NCI-H146 treated with DMSO at 0.1 percent for 48 hours (cell line): ENCODE results near the gene SRP68.

Experiments
- DNase-seq: peaks from one replicate; lab custom pipeline; 2025; ENCODE audit not compliant: unreplicated experiment; lab: John Stamatoyannopoulos, UW

Gene SRP68

GRCh38 chr17:76072148-76072858 lies at the start of gene SRP68:
TSS of gene SRP68 (minus strand) at chr17:76072517. CDS start at chr17:76072491, 26 bp downstream.
- DNase-seq = peak; percentile 83

- DNase-seq = no peak
Measured at GRCh38 chr17:76121932-76122430, 49.7 kb upstream of the SRP68 start.

GRCh38 chr17:76120658-76121008 lies 48.3 kb upstream of the SRP68 start:
- DNase-seq = no peak

GRCh38 chr17:76119409-76120371 lies 47.4 kb upstream of the SRP68 start:
- no peak for DNase-seq

- no peak for DNase-seq
Measured at GRCh38 chr17:76115138-76115754, 42.9 kb upstream of the SRP68 start.

- DNase-seq = no peak
Measured at GRCh38 chr17:76111956-76112355, 39.6 kb upstream of the SRP68 start.

DNA sequence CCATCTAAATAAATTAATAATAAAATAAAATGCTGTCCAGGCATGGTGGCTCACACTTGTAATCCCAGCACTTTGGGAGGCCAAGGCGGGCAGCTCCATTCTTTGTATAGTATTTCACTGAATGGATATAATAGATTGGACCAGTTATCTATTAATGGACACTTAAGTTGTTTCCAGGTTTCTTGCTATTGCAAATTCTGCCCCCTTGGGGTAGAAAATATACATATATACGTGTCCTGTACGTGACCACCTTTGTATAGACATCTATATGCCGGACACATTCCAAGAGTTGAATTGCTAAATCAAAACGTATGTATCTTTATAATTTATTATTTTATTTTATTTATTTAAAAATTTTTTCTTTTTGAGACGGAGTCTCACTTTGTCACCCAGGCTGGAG lies 35.2 kb upstream of the SRP68 start:
- no peak for DNase-seq

DNA sequence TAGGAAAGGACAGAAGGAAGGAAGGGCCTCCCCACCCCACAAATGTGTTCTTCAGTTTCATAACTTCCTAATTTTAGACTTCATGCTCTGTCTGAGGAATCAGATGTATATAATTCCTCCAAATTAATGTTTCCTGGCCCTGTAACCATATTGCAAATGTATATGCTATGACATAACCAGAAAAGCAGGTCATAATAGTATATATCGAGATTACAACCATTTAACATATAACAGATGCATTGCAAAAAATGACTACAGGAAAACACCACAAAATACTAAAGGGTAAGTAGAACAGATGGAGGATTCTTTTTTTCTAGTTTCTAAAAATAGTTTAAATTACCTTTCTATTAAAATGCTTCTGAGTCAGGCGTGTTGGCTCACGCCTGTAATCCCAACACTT lies 34.4 kb upstream of the SRP68 start:
- no peak for DNase-seq

- no peak for DNase-seq
Measured at GRCh38 chr17:76104896-76105231, 32.5 kb upstream of the SRP68 start.

GRCh38 chr17:76104140-76104895 lies 32.0 kb upstream of the SRP68 start:
- DNase-seq = no peak

DNA sequence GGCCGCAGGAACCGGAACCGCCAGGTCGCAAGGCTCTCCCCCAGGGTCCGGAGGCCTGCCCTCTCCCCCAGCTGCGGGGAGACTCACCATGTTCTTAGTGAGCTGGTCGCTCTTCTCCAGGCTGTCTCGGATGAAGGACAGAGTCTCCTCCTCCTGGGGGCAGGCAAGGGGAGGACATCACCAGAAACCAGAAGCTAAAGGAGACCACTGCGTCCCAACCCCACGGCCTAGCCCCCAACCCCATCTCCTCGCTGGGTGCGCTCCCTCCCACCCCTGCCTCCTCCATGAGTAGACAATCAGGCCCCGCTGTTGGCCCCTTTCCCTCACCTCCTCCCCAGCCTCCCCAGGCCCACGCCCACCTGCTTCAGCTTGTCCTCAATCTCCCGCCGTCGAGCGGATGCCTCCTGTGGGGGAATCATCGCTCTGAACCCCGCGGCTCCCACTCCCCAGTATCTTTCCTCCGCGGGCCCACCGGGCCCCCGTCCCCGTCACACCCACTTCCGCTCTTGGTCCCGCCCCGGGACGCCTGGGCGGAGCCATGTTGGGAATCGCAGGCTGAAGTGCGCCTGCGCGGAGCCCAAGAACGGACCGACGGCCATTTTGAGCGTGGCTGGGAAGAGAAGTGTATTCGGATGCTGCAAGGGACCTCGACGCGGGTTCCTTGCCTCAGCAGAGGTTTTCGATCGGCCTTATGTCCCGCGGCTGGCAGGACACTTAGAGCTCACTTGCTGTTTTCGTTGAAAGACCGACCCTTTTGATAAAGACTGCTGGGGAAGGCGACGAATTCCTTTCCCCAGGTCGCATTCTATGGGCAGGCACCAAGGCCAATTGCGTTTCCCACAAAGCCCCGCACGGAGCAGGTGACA lies 31.2 kb upstream of the SRP68 start, which contains the start of gene EXOC7:
Gene EXOC7 (minus strand): TSS at position 514 of the 866 bp plus-strand sequence. CDS start 95 bp downstream, at position 419.
- DNase-seq = peak; percentile 88

DNA sequence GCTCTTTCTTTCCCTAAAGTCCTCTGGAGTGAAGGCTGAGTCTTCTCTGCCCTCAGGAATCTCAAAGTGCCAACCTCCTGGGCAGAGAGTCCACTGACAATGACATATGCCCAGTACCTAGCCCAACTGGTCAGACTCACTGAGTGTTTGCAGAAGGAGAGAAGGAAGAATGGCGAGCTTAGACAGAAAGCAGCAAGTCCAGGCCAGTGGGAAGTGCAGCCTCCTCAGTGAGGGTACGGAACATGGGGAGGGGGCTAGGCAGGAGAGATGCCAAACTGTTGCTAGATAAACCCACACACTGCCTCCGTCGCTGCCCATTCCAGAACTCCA lies 30.6 kb upstream of the SRP68 start:
- no peak for DNase-seq

DNA sequence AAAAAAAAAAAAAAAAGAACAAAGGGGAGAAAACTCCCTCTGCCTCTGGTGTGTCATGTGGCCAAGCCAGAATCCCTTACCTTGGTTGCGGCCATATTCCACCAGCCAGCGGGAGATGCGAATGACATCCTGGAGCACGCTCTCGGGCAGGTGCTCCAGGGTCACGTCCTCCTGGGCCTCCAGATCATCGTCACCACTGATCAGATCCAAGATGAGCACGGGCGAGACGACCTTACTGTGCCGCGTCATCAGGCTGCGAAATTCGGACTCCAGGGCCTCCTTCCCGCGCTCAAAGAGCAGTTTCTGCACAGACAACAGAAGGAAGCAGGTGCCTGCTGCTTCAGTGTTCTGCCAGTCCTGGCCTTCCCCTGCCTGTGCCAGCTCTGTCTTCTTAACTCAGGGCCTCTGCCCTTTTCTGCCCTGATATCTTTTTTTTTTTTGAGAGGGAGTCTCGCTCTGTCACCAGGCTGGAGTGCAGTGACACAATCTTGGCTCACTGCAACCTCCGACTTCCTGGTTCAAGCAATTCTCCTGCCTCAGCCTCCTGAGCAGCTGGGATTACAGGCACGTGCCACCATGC lies 25.5 kb upstream of the SRP68 start:
- DNase-seq = no peak

- no peak for DNase-seq
Measured at GRCh38 chr17:76095943-76096342, 23.6 kb upstream of the SRP68 start.

DNA sequence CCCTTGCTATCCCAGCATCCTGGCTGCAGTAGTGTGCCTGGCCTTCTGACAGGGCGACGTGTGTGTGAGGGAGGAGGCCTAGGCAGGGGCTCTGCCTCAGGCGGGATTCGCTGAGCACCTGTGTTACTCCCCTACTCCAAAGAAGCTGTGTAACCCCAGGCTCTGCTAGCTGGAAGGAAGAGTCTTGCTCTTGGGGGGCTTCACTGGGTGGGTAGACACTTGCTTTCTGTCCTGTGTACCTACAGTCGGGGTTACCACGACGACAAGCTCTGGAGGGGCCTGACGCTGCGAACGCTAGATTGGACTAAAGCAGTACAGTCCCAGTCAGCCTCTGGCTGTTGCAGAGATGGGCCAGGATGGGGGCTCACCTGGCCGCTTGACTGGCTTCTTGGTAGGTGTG lies 21.7 kb upstream of the SRP68 start:
- DNase-seq = no peak

GRCh38 chr17:76092526-76093413 lies 20.5 kb upstream of the SRP68 start:
- no peak for DNase-seq

DNA sequence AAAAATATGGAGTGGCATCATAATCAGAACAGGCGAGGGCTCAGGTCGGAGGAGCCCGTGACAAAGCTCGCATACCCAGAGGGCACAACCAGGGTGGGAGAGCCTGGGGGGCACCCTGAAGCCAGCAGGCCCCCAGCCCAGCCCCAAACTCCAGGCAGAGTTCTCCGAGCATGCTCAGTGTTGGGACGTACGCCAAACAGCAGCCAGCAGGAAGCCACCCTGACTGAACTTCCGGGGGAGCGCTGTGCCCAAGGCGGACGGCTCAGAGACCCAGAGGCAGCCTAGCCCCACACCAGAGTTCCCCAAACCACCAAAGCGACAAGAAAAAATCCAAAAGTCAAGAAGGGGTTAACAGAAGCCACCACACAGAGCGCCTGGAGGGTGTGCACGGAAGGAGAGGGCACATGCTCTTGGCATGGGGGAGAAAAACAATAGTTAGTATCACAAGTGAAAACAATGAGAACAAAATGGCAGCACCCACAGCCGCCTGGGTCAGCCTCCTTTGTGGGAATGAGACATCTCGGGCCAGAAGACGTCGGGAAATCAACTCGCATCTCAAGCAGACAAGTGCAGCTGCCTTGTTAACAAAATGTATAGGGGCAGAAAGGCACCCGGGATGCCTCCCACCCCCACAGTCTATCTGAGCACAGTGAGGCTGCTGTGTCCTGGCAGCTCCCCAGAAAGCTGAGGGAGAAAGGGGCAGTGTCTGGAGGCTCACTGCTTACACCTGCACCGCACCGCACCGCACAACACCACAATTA lies 19.4 kb upstream of the SRP68 start:
- no peak for DNase-seq

- no peak for DNase-seq
Measured at GRCh38 chr17:76090517-76091129, 18.3 kb upstream of the SRP68 start.
